ENCODE results near the gene SORL1.
"Not testable (repeated sequence)": the region's sequence is repeated elsewhere in the genome, so short reads cannot be mapped to it uniquely, and the experiment has no call there.

SORL1 gene

GRCh38 chr11:121625777-121626506 is 173.8 kb downstream of the SORL1 start:
- DNase-seq (ENCODE audit: low read depth, low spot score) = no peak

- no peak for DNase-seq (ENCODE audit: low read depth, low spot score)
Observed at GRCh38 chr11:121626507-121626875, 174.4 kb downstream of the SORL1 start.

GRCh38 chr11:121626980-121627379 is 174.9 kb downstream of the SORL1 start:
- DNase-seq (ENCODE audit: low read depth, low spot score) = no peak

GRCh38 chr11:121630041-121630440 is 177.9 kb downstream of the SORL1 start:
- no peak for DNase-seq (ENCODE audit: low read depth, low spot score)

GRCh38 chr11:121631456-121631855 is 179.3 kb downstream of the SORL1 start:
- DNase-seq (ENCODE audit: low read depth, low spot score) = no peak

GRCh38 chr11:121634273-121634672 is 182.2 kb downstream of the SORL1 start:
- DNase-seq (ENCODE audit: low read depth, low spot score) = no peak

- no peak for DNase-seq (ENCODE audit: low read depth, low spot score)
Observed at GRCh38 chr11:121634889-121635288, 182.8 kb downstream of the SORL1 start.

- no peak for DNase-seq (ENCODE audit: low read depth, low spot score)
Observed at GRCh38 chr11:121636081-121636799, 184.1 kb downstream of the SORL1 start.

GRCh38 chr11:121636800-121637176 is 184.7 kb downstream of the SORL1 start:
- no peak for DNase-seq (ENCODE audit: low read depth, low spot score)

- not testable (repeated sequence) for DNase-seq (ENCODE audit: low read depth, low spot score)
Observed at GRCh38 chr11:121637587-121637986, 185.5 kb downstream of the SORL1 start.

GRCh38 chr11:121643479-121644186 is 191.5 kb downstream of the SORL1 start:
- DNase-seq (ENCODE audit: low read depth, low spot score) = no peak

GRCh38 chr11:121644187-121644512 is 192.0 kb downstream of the SORL1 start:
- DNase-seq (ENCODE audit: low read depth, low spot score) = no peak

GRCh38 chr11:121645001-121645400 is 192.9 kb downstream of the SORL1 start:
- DNase-seq (ENCODE audit: low read depth, low spot score) = no peak

- DNase-seq (ENCODE audit: low read depth, low spot score) = no peak
Observed at GRCh38 chr11:121645596-121645995, 193.5 kb downstream of the SORL1 start.

GRCh38 chr11:121648306-121648705 is 196.2 kb downstream of the SORL1 start:
- DNase-seq (ENCODE audit: low read depth, low spot score) = no peak

GRCh38 chr11:121649798-121650197 is 197.7 kb downstream of the SORL1 start:
- no peak for DNase-seq (ENCODE audit: low read depth, low spot score)

- DNase-seq (ENCODE audit: low read depth, low spot score) = no peak
Observed at GRCh38 chr11:121650351-121651256, 198.5 kb downstream of the SORL1 start.

GRCh38 chr11:121651257-121651605 is 199.1 kb downstream of the SORL1 start:
- no peak for DNase-seq (ENCODE audit: low read depth, low spot score)

- DNase-seq (ENCODE audit: low read depth, low spot score) = no peak
Observed at GRCh38 chr11:121652971-121653370, 200.9 kb downstream of the SORL1 start.

GRCh38 chr11:121654259-121654842 is 202.2 kb downstream of the SORL1 start:
- DNase-seq (ENCODE audit: low read depth, low spot score) = no peak

GRCh38 chr11:121654843-121655536 is 202.9 kb downstream of the SORL1 start:
- DNase-seq (ENCODE audit: low read depth, low spot score) = no peak

Data from activated CD4-positive, CD25-positive, alpha-beta regulatory T cell treated with anti-CD3 and anti-CD28 coated beads, Interleukin-2, amount 50 U/mL, for 16 hours (primary cell).